ENCODE results near the gene MIA. TPM values are rescaled to one million over a fixed set of nuclear protein-coding genes. Genes with fewer than 3 reads are reported as not detected.
A peak's percentile ranks its signal among the peaks of the same experiment; 100 is the strongest.

MIA gene
- total and polyA plus RNA-seq, 2 of the 8 experiments (the other 6 are each of a cell fraction or from before 2014, with no cell fraction given): not detected

- TF ChIP-seq, protein P1, sequence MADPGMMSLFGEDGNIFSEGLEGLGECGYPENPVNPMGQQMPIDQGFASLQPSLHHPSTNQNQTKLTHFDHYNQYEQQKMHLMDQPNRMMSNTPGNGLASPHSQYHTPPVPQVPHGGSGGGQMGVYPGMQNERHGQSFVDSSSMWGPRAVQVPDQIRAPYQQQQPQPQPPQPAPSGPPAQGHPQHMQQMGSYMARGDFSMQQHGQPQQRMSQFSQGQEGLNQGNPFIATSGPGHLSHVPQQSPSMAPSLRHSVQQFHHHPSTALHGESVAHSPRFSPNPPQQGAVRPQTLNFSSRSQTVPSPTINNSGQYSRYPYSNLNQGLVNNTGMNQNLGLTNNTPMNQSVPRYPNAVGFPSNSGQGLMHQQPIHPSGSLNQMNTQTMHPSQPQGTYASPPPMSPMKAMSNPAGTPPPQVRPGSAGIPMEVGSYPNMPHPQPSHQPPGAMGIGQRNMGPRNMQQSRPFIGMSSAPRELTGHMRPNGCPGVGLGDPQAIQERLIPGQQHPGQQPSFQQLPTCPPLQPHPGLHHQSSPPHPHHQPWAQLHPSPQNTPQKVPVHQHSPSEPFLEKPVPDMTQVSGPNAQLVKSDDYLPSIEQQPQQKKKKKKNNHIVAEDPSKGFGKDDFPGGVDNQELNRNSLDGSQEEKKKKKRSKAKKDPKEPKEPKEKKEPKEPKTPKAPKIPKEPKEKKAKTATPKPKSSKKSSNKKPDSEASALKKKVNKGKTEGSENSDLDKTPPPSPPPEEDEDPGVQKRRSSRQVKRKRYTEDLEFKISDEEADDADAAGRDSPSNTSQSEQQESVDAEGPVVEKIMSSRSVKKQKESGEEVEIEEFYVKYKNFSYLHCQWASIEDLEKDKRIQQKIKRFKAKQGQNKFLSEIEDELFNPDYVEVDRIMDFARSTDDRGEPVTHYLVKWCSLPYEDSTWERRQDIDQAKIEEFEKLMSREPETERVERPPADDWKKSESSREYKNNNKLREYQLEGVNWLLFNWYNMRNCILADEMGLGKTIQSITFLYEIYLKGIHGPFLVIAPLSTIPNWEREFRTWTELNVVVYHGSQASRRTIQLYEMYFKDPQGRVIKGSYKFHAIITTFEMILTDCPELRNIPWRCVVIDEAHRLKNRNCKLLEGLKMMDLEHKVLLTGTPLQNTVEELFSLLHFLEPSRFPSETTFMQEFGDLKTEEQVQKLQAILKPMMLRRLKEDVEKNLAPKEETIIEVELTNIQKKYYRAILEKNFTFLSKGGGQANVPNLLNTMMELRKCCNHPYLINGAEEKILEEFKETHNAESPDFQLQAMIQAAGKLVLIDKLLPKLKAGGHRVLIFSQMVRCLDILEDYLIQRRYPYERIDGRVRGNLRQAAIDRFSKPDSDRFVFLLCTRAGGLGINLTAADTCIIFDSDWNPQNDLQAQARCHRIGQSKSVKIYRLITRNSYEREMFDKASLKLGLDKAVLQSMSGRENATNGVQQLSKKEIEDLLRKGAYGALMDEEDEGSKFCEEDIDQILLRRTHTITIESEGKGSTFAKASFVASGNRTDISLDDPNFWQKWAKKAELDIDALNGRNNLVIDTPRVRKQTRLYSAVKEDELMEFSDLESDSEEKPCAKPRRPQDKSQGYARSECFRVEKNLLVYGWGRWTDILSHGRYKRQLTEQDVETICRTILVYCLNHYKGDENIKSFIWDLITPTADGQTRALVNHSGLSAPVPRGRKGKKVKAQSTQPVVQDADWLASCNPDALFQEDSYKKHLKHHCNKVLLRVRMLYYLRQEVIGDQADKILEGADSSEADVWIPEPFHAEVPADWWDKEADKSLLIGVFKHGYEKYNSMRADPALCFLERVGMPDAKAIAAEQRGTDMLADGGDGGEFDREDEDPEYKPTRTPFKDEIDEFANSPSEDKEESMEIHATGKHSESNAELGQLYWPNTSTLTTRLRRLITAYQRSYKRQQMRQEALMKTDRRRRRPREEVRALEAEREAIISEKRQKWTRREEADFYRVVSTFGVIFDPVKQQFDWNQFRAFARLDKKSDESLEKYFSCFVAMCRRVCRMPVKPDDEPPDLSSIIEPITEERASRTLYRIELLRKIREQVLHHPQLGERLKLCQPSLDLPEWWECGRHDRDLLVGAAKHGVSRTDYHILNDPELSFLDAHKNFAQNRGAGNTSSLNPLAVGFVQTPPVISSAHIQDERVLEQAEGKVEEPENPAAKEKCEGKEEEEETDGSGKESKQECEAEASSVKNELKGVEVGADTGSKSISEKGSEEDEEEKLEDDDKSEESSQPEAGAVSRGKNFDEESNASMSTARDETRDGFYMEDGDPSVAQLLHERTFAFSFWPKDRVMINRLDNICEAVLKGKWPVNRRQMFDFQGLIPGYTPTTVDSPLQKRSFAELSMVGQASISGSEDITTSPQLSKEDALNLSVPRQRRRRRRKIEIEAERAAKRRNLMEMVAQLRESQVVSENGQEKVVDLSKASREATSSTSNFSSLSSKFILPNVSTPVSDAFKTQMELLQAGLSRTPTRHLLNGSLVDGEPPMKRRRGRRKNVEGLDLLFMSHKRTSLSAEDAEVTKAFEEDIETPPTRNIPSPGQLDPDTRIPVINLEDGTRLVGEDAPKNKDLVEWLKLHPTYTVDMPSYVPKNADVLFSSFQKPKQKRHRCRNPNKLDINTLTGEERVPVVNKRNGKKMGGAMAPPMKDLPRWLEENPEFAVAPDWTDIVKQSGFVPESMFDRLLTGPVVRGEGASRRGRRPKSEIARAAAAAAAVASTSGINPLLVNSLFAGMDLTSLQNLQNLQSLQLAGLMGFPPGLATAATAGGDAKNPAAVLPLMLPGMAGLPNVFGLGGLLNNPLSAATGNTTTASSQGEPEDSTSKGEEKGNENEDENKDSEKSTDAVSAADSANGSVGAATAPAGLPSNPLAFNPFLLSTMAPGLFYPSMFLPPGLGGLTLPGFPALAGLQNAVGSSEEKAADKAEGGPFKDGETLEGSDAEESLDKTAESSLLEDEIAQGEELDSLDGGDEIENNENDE (IDR thresholded peaks at IDR 0.05; ENCODE audit: insufficient replicate concordance, low read length): no peak
- TF ChIP-seq CTBP2 (IDR thresholded peaks at IDR 0.05; ENCODE audit: borderline replicate concordance, insufficient read depth, insufficient read length, low read length) (no peak), RBBP5 (IDR thresholded peaks at IDR 0.05; ENCODE audit: borderline replicate concordance, low read depth, low read length) (no peak), SIN3A (conservative IDR thresholded peaks at IDR 0.05 in 1 of 2, IDR thresholded peaks at IDR 0.05 in 1 of 2; ENCODE audit: low read depth in 1 of 2, low read length in 2 of 2) (peak; percentile 64 to 92; a peak in 2 of 4 replicates), POU5F1 (IDR thresholded peaks at IDR 0.05; ENCODE audit: low read depth, low read length) (no peak), SIX5 (IDR thresholded peaks at IDR 0.05; ENCODE audit: low read depth, low read length) (peak; percentile 30; the same call in 1 of the 2 replicates), ZNF274 (IDR thresholded peaks at IDR 0.05; ENCODE audit: borderline replicate concordance, extremely low read depth, low read length) (no peak)
Measured at GRCh38 chr19:40806423-40807146, 31.3 kb downstream of the MIA start (continued).

Data from H1 (cell line).